Glomerular endothelial cell (primary cell): ENCODE data around the gene DCAF15. TPM values are rescaled to one million over a fixed set of nuclear protein-coding genes. Genes with fewer than 3 reads are reported as not detected.

ENCODE experiments used
- total RNA-seq: library from RNA; depleted of rRNA; stranded (reverse); fragments of >200 nt; gene quantifications from 2 replicates; pipeline ENCODE4 v1.2.3, GENCODE V29; 2015

DCAF15 gene
- total RNA-seq, 1 donor from 2014 or later, result 30.0 TPM

Other genes starting within 250 kb of the DCAF15 start
- gene MRI1, start 188.0 kb upstream of the DCAF15 start, total RNA-seq, result 34.0 and 74.2 TPM in 2 replicates
- 200 and 202 TPM in 2 replicates for gene C19orf53, start 178.1 kb upstream of the DCAF15 start, total RNA-seq
- 20.4 and 44.7 TPM in 2 replicates for gene ZSWIM4, start 157.1 kb upstream of the DCAF15 start, total RNA-seq
- gene NANOS3, start 75.4 kb upstream of the DCAF15 start, total RNA-seq, result 1.6 TPM in 1 of 2 replicates, not detected in the other
- 0.15 and 1.4 TPM in 2 replicates for gene BRME1, start 46.4 kb upstream of the DCAF15 start, total RNA-seq
- 23.3 and 36.0 TPM in 2 replicates for gene CC2D1A, start 46.3 kb upstream of the DCAF15 start, total RNA-seq
- 0.18 and 1.3 TPM in 2 replicates for gene PODNL1, start 14.1 kb upstream of the DCAF15 start, total RNA-seq
- 6.7 and 8.2 TPM in 2 replicates for gene RFX1, start 53.8 kb downstream of the DCAF15 start, total RNA-seq
- gene RLN3, start 75.6 kb downstream of the DCAF15 start, total RNA-seq, result not detected in 2 replicates
- 8.4 and 13.5 TPM in 2 replicates for gene IL27RA, start 79.3 kb downstream of the DCAF15 start, total RNA-seq
- not detected in 2 replicates for gene PALM3, start 109.6 kb downstream of the DCAF15 start, total RNA-seq
- 0.41 and 0.78 TPM in 2 replicates for gene MISP3, start 120.3 kb downstream of the DCAF15 start, total RNA-seq
- not detected in 2 replicates for gene C19orf67, start 133.3 kb downstream of the DCAF15 start, total RNA-seq
- gene SAMD1, start 138.2 kb downstream of the DCAF15 start, total RNA-seq, result 26.5 and 43.0 TPM in 2 replicates
- gene PRKACA, start 165.3 kb downstream of the DCAF15 start, total RNA-seq, result 79.6 and 83.4 TPM in 2 replicates
- gene ASF1B, start 184.1 kb downstream of the DCAF15 start, total RNA-seq, result 3.6 and 17.7 TPM in 2 replicates